Measurements from ENCODE around the gene CTXND1. TPM values are rescaled to one million over a fixed set of nuclear protein-coding genes. Genes with fewer than 3 reads are reported as not detected.

Gene CTXND1
- total RNA-seq, 4 donors from 2014 or later, result 0.14 to 0.64 TPM; not detected in 2

DNA sequence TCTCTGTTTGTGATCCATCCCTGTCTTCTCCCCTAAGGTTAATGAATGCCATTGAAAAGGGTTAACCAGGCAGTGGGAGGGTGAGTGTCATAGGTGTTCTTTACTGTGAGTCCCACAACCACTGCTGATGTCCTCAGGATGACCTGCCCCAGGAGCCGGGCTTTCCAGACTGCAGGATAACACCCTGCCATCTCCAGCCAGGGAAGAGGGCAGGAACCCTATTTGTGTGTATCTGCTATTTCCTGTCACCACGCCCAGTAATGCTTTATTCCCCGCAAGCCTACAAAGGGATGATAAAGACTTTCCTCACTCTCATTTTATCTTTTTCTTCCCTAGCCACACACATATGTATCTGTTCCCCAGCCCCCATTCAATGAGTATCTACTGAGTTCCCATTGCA is 15.6 kb upstream of the CTXND1 start:
- in situ Hi-C loops (cut with MboI; ENCODE audit: low pct_ligation_motif_present in 1 of 4, low pct_unique_long_range_greater_than_20kb in 1 of 4, low sequenced_read_pairs in 3 of 4) (no loop called here), intact Hi-C loops (cut with DNase I; ENCODE audit: low total_unique reads) (no loop called here)
- no peaks in the 10 kb centered on the region for H3K36me3 ChIP-seq
- TF ChIP-seq EP300 (IDR thresholded peaks at IDR 0.05; ENCODE audit: low read depth) (no peak), POLR2AphosphoS5 (IDR thresholded peaks at IDR 0.05) (no peak), POLR2A (IDR thresholded peaks at IDR 0.05) (no peak)
- TF ChIP-seq, protein P1, sequence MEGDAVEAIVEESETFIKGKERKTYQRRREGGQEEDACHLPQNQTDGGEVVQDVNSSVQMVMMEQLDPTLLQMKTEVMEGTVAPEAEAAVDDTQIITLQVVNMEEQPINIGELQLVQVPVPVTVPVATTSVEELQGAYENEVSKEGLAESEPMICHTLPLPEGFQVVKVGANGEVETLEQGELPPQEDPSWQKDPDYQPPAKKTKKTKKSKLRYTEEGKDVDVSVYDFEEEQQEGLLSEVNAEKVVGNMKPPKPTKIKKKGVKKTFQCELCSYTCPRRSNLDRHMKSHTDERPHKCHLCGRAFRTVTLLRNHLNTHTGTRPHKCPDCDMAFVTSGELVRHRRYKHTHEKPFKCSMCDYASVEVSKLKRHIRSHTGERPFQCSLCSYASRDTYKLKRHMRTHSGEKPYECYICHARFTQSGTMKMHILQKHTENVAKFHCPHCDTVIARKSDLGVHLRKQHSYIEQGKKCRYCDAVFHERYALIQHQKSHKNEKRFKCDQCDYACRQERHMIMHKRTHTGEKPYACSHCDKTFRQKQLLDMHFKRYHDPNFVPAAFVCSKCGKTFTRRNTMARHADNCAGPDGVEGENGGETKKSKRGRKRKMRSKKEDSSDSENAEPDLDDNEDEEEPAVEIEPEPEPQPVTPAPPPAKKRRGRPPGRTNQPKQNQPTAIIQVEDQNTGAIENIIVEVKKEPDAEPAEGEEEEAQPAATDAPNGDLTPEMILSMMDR (IDR thresholded peaks at IDR 0.05), result no peak
- H3K4me1 ChIP-seq, result no peaks in the 10 kb centered on the region
- H3K27ac ChIP-seq, result no peak overlapping the region
- WGBS, 2 donors (ENCODE audit: low coverage in 1 of 2), result 30 to 41% methylated on average over 3 of the region's 3 CpGs
- peaks cover 6% of the 10 kb centered on the region for H3K27me3 ChIP-seq
- no peaks in the 10 kb centered on the region for H3K9me3 ChIP-seq
- no peak overlapping the region for H3K4me3 ChIP-seq
- no peak for DNase-seq

DNA sequence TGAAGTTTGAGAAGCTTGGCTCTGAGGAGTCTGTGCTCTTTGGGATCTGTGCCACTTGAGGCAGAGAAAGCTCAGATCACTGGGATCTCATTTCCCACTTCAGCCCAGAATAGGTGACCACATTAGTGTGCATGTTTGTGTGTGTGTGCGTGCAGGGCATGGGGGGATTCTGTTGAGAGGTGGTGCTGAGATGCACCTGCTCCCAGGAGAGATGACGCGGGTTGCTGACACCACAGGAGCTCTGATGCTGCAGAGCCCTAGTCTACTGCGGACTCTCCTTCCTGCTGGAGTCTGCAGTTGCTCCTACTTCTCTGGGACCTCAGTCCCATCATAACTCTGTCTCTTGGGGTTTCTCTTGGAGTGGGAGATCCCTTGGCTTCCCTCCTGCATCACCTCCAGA is 14.7 kb upstream of the CTXND1 start:
- H3K9me3 ChIP-seq, result no peaks in the 10 kb centered on the region
- no peak for DNase-seq
- in situ Hi-C loops (cut with MboI; ENCODE audit: low pct_ligation_motif_present in 1 of 4, low pct_unique_long_range_greater_than_20kb in 1 of 4, low sequenced_read_pairs in 3 of 4), result no loop called here
- TF ChIP-seq POLR2A (IDR thresholded peaks at IDR 0.05), result no peak
- TF ChIP-seq EP300 (IDR thresholded peaks at IDR 0.05; ENCODE audit: low read depth), result no peak
- no peak for TF ChIP-seq POLR2AphosphoS5 (IDR thresholded peaks at IDR 0.05)
- TF ChIP-seq, protein P1 (IDR thresholded peaks at IDR 0.05), result no peak
- H3K4me1 ChIP-seq, result no peaks in the 10 kb centered on the region
- no peak overlapping the region for H3K4me3 ChIP-seq
- WGBS, 2 donors (ENCODE audit: low coverage in 1 of 2), result 93% methylated on average over 4 of the region's 4 CpGs; no CpG with 5 or more reads in 1 of the 2 donors
- H3K27me3 ChIP-seq, result peaks cover 6% of the 10 kb centered on the region
- intact Hi-C loops (cut with DNase I; ENCODE audit: low total_unique reads), result no loop called here
- H3K27ac ChIP-seq, result no peak overlapping the region
- H3K36me3 ChIP-seq, result no peaks in the 10 kb centered on the region

DNA sequence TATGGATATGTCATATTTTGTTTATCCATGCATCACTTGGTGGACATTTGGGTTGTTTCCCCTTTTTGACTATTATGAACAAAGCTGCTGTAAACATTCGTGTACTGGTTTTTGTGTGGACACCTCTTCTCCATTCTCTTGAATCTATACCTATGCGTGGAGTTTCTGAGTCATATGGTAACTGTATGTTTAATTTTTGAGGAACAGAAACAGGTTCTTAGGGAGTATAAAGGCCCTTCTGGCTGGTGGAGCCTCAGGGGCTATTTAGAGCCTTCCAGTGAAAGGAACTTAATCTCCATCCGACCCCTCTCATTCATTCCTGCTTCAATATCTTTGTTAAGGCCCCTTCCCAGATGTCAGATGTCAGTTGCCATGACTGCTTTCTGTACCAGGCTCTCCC is 14.1 kb upstream of the CTXND1 start:
- in situ Hi-C loops (cut with MboI; ENCODE audit: low pct_ligation_motif_present in 1 of 4, low pct_unique_long_range_greater_than_20kb in 1 of 4, low sequenced_read_pairs in 3 of 4), result no loop called here
- Histone ChIP-seq H3K4me1 (no peaks in the 10 kb centered on the region), H3K36me3 (no peaks in the 10 kb centered on the region), H3K27ac (no peak overlapping the region), H3K4me3 (no peak overlapping the region), H3K27me3 (peaks cover 10% of the 10 kb centered on the region), H3K9me3 (no peaks in the 10 kb centered on the region)
- DNase-seq, result no peak
- 61 to 63% methylated on average over 3 of the region's 3 CpGs for WGBS, 2 donors (ENCODE audit: low coverage in 1 of 2)
- intact Hi-C loops (cut with DNase I; ENCODE audit: low total_unique reads), result no loop called here
- TF ChIP-seq EP300 (IDR thresholded peaks at IDR 0.05; ENCODE audit: low read depth), result no peak

DNA sequence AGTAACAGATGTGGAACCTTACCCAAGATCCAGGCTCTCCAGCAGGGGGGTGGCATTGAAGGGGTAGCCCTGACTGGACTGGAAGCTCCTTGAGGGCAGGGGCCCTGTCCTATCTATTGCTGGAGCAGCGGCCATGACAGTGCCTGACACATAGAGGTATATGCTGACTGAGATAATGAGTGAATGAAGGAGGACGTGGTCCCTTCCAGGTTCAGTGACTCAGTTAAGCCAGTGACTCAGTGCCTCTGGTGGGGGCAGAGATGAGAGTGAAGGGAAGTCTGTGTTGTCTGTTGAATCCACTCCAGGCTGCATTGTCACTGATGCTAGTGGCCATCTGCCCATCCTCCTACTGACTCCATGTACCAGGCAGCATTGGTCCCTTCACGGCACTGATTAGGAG is 13.0 kb upstream of the CTXND1 start:
- Histone ChIP-seq H3K27me3 (peaks cover 17% of the 10 kb centered on the region), H3K4me1 (no peaks in the 10 kb centered on the region), H3K9me3 (no peaks in the 10 kb centered on the region), H3K4me3 (no peak overlapping the region), H3K27ac (no peak overlapping the region), H3K36me3 (no peaks in the 10 kb centered on the region)
- 29 to 73% methylated on average over 1 to 3 of the region's 3 CpGs for WGBS, 2 donors (ENCODE audit: low coverage in 1 of 2)
- in situ Hi-C loops (cut with MboI; ENCODE audit: low pct_ligation_motif_present in 1 of 4, low pct_unique_long_range_greater_than_20kb in 1 of 4, low sequenced_read_pairs in 3 of 4), result no loop called here
- no peak for DNase-seq
- TF ChIP-seq EP300 (IDR thresholded peaks at IDR 0.05; ENCODE audit: low read depth), result no peak
- no peak for TF ChIP-seq POLR2AphosphoS5 (IDR thresholded peaks at IDR 0.05)
- TF ChIP-seq, protein P1 (IDR thresholded peaks at IDR 0.05), result no peak
- TF ChIP-seq POLR2A (IDR thresholded peaks at IDR 0.05), result no peak
- intact Hi-C loops (cut with DNase I; ENCODE audit: low total_unique reads), result no loop called here

DNA sequence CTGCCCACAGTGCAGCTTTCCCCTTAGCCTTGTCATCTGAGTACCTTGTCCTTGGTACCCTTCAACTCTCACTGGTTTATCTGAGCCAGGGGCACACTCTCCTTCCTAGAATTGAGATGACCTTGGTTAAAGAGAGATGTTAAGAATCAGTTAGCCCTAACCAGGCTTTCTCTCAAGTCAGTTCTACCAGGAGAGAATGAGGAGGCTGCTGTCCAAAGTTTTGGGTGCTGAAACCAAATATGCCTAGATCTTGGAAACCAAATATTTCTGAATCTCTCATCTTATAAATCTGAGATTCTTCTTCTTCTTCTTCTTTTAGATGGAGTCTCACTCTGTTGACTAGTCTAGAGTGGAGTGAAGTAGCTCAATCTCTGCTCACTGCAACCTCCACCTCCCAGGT is 12.0 kb upstream of the CTXND1 start:
- Histone ChIP-seq H3K27me3 (peaks cover 20% of the 10 kb centered on the region), H3K4me3 (no peak overlapping the region), H3K9me3 (no peaks in the 10 kb centered on the region), H3K36me3 (no peaks in the 10 kb centered on the region), H3K4me1 (no peaks in the 10 kb centered on the region), H3K27ac (no peak overlapping the region)
- in situ Hi-C loops (cut with MboI; ENCODE audit: low pct_ligation_motif_present in 1 of 4, low pct_unique_long_range_greater_than_20kb in 1 of 4, low sequenced_read_pairs in 3 of 4), result no loop called here
- intact Hi-C loops (cut with DNase I; ENCODE audit: low total_unique reads), result no loop called here
- TF ChIP-seq POLR2AphosphoS5 (IDR thresholded peaks at IDR 0.05), result no peak
- TF ChIP-seq, protein P1 (IDR thresholded peaks at IDR 0.05), result no peak
- TF ChIP-seq POLR2A (IDR thresholded peaks at IDR 0.05), result no peak
- no peak for TF ChIP-seq EP300 (IDR thresholded peaks at IDR 0.05; ENCODE audit: low read depth)
- DNase-seq, result no peak
